ENCODE results near the gene ANKS1B.

DNA sequence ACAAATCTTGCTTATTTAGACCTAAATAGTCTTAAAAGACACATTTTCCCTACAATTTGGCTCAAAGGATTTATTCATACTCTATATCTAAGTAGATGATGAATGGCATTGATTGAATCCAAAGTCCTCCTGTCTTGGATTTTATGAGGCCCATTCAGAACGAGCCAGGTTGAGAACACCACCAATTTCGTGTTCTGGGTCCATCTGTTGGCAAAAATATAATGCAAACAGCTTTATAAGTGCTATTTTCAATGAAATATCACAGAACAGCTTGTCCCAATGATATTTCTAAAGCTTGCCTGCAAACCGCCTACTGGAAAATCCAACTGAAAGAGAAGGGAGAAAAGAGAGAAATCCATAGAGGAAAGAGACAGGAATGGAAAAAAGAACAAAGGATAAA is 542.0 kb downstream of the ANKS1B start:
- no peak for TF ChIP-seq RBAK (tag by site-specific recombination; IDR thresholded peaks at IDR 0.05)
- no peak for TF ChIP-seq TRIM28 (IDR thresholded peaks at IDR 0.05; ENCODE audit: borderline replicate concordance, low read length)
- no peak for TF ChIP-seq CTCF (tag by site-specific recombination; IDR thresholded peaks at IDR 0.05)
- no peak for TF ChIP-seq OVOL3 (tag by site-specific recombination; IDR thresholded peaks at IDR 0.05)
- TF ChIP-seq, protein P1, sequence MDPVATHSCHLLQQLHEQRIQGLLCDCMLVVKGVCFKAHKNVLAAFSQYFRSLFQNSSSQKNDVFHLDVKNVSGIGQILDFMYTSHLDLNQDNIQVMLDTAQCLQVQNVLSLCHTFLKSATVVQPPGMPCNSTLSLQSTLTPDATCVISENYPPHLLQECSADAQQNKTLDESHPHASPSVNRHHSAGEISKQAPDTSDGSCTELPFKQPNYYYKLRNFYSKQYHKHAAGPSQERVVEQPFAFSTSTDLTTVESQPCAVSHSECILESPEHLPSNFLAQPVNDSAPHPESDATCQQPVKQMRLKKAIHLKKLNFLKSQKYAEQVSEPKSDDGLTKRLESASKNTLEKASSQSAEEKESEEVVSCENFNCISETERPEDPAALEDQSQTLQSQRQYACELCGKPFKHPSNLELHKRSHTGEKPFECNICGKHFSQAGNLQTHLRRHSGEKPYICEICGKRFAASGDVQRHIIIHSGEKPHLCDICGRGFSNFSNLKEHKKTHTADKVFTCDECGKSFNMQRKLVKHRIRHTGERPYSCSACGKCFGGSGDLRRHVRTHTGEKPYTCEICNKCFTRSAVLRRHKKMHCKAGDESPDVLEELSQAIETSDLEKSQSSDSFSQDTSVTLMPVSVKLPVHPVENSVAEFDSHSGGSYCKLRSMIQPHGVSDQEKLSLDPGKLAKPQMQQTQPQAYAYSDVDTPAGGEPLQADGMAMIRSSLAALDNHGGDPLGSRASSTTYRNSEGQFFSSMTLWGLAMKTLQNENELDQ (tag by site-specific recombination; IDR thresholded peaks at IDR 0.05; ENCODE audit: low read depth): no peak
- TF ChIP-seq ZNF776 (tag by site-specific recombination; IDR thresholded peaks at IDR 0.05; ENCODE audit: borderline replicate concordance): no peak
- no peak for TF ChIP-seq GLI2 (tag by site-specific recombination; IDR thresholded peaks at IDR 0.05; ENCODE audit: borderline replicate concordance, low read depth)
- no peak for TF ChIP-seq ZNF561 (tag by site-specific recombination; IDR thresholded peaks at IDR 0.05; ENCODE audit: borderline replicate concordance)
- TF ChIP-seq, protein P2, sequence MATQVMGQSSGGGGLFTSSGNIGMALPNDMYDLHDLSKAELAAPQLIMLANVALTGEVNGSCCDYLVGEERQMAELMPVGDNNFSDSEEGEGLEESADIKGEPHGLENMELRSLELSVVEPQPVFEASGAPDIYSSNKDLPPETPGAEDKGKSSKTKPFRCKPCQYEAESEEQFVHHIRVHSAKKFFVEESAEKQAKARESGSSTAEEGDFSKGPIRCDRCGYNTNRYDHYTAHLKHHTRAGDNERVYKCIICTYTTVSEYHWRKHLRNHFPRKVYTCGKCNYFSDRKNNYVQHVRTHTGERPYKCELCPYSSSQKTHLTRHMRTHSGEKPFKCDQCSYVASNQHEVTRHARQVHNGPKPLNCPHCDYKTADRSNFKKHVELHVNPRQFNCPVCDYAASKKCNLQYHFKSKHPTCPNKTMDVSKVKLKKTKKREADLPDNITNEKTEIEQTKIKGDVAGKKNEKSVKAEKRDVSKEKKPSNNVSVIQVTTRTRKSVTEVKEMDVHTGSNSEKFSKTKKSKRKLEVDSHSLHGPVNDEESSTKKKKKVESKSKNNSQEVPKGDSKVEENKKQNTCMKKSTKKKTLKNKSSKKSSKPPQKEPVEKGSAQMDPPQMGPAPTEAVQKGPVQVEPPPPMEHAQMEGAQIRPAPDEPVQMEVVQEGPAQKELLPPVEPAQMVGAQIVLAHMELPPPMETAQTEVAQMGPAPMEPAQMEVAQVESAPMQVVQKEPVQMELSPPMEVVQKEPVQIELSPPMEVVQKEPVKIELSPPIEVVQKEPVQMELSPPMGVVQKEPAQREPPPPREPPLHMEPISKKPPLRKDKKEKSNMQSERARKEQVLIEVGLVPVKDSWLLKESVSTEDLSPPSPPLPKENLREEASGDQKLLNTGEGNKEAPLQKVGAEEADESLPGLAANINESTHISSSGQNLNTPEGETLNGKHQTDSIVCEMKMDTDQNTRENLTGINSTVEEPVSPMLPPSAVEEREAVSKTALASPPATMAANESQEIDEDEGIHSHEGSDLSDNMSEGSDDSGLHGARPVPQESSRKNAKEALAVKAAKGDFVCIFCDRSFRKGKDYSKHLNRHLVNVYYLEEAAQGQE (tag by site-specific recombination; IDR thresholded peaks at IDR 0.05): no peak
- TF ChIP-seq, protein P3, sequence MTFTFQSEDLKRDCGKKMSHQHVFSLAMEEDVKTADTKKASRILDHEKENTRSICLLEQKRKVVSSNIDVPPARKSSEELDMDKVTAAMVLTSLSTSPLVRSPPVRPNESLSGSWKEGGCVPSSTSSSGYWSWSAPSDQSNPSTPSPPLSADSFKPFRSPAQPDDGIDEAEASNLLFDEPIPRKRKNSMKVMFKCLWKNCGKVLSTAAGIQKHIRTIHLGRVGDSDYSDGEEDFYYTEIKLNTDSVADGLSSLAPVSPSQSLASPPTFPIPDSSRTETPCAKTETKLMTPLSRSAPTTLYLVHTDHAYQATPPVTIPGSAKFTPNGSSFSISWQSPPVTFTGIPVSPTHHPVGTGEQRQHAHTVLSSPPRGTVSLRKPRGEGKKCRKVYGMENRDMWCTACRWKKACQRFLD (tag by site-specific recombination; IDR thresholded peaks at IDR 0.05): no peak
- no peak for TF ChIP-seq ZNF133 (tag by site-specific recombination; IDR thresholded peaks at IDR 0.05)

Data from HEK293 (cell line).